ENCODE measurements around the gene EFCAB12.
A peak's percentile ranks its signal among the peaks of the same experiment; 100 is the strongest.

EFCAB12 gene

DNA sequence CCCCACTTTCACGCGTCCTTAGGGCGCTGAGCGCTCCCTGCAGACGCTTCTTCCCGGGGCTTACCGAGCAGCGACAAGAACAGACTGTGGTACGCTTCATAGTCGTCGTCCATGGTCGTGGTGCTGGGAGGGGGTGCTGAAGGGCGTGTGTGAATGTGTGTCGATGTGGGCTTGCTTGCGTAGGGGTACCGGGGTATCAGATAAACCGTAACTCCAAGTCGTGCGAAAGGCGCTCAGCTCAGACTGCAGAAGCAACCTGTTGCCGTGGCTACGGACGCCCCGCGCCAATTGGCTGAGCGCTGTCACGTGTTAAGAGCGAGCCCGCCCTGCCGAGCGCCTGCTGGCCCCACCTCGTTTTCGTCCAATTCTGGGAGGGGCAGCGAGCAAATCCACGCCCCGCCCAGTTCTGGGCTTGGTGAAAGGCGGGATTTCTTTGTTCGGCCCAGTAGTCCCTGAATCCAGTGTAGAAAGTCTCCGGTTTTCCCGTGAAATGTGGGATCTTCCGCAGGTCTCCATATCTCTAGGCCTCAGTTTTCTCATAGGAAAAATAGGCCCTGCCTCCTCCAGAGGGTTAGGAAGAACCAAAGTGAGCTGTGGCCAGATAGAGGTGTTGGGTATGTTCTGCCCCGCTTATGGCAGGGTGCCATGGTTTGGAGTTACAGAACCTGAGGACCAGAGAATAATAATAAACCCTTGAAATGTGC is at the start of gene EFCAB12:
EFCAB12 (minus strand) TSS at position 261 of the 704 bp plus-strand sequence; CDS start at position 113, 148 bp downstream.
- Histone ChIP-seq H3K4me1 (ENCODE audit: control insufficient read depth in 1 of 2, insufficient read depth in 2 of 2, low read length in 2 of 2) (peaks cover 0 to 10% of the 10 kb centered on the region in 2 donors), H3K36me3 (ENCODE audit: control insufficient read depth in 1 of 2, insufficient read depth in 2 of 2, low read length in 2 of 2) (peaks cover 20 to 25% of the 10 kb centered on the region in 2 donors)

DNA sequence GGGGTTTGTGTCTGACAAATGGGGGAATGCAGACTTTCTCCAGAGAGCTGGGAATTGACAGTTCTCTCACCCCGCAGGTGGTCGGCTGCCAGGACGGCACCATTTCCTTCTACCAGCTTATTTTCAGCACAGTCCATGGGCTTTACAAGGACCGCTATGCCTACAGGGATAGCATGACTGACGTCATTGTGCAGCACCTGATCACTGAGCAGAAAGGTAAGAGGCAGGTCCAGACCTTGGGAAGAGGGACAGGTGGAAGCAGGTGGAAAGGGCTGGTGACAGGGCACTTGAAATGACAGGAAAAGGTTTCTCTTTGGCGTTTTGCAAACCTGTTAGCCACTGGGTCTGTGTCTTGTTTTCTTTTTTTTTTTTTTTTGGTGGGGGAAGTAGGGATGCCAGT is 48.1 kb upstream of the EFCAB12 start:
- H3K27ac ChIP-seq (ENCODE audit: low read length), result no peak overlapping the region
- H3K9me3 ChIP-seq (ENCODE audit: control insufficient read depth in 1 of 2, low read length in 2 of 2), result no peaks in the 10 kb centered on the region
- no peak overlapping the region for H3K4me3 ChIP-seq (ENCODE audit: low read depth in 1 of 2, low read length in 2 of 2)
- no peaks in the 10 kb centered on the region for H3K27me3 ChIP-seq (ENCODE audit: low read depth, low read length)
- peaks cover 0 to 5% of the 10 kb centered on the region in 2 donors for H3K4me1 ChIP-seq (ENCODE audit: control insufficient read depth in 1 of 2, insufficient read depth in 2 of 2, low read length in 2 of 2)
- peaks cover 33 to 39% of the 10 kb centered on the region in 2 donors for H3K36me3 ChIP-seq (ENCODE audit: control insufficient read depth in 1 of 2, insufficient read depth in 2 of 2, low read length in 2 of 2)

More for the DNA sequence above, at the start of gene EFCAB12:
- H3K4me3 ChIP-seq (ENCODE audit: low read depth in 1 of 2, low read length in 2 of 2), result peak within 1 kb of the TSS; percentile 86 to 88
- no peaks in the 10 kb centered on the region for H3K9me3 ChIP-seq (ENCODE audit: control insufficient read depth in 1 of 2, low read length in 2 of 2)
- H3K27me3 ChIP-seq (ENCODE audit: low read depth, low read length), result no peaks in the 10 kb centered on the region
- H3K27ac ChIP-seq (ENCODE audit: low read length), result peak within 1 kb of the TSS; percentile 40

- peaks cover 33 to 46% of the 10 kb centered on the region in 2 donors for H3K36me3 ChIP-seq (ENCODE audit: control insufficient read depth in 1 of 2, insufficient read depth in 2 of 2, low read length in 2 of 2)
Measured at GRCh38 chr3:129475863-129476262, 47.4 kb upstream of the EFCAB12 start.

GRCh38 chr3:129474984-129475804 is 46.8 kb upstream of the EFCAB12 start:
- Histone ChIP-seq H3K4me1 (ENCODE audit: control insufficient read depth in 1 of 2, insufficient read depth in 2 of 2, low read length in 2 of 2) (no peaks in the 10 kb centered on the region), H3K27ac (ENCODE audit: low read length) (no peak overlapping the region), H3K9me3 (ENCODE audit: control insufficient read depth in 1 of 2, low read length in 2 of 2) (no peaks in the 10 kb centered on the region), H3K4me3 (ENCODE audit: low read depth in 1 of 2, low read length in 2 of 2) (no peak overlapping the region), H3K27me3 (ENCODE audit: low read depth, low read length) (no peaks in the 10 kb centered on the region), H3K36me3 (ENCODE audit: control insufficient read depth in 1 of 2, insufficient read depth in 2 of 2, low read length in 2 of 2) (peaks cover 28 to 41% of the 10 kb centered on the region in 2 donors)

More at GRCh38 chr3:129475863-129476262, 47.4 kb upstream of the EFCAB12 start:
- Histone ChIP-seq H3K27me3 (ENCODE audit: low read depth, low read length) (no peaks in the 10 kb centered on the region), H3K27ac (ENCODE audit: low read length) (no peak overlapping the region), H3K4me1 (ENCODE audit: control insufficient read depth in 1 of 2, insufficient read depth in 2 of 2, low read length in 2 of 2) (peaks cover 0 to 3% of the 10 kb centered on the region in 2 donors), H3K9me3 (ENCODE audit: control insufficient read depth in 1 of 2, low read length in 2 of 2) (no peaks in the 10 kb centered on the region), H3K4me3 (ENCODE audit: low read depth in 1 of 2, low read length in 2 of 2) (no peak overlapping the region)

GRCh38 chr3:129473769-129474152 is 45.3 kb upstream of the EFCAB12 start:
- H3K27me3 ChIP-seq (ENCODE audit: low read depth, low read length), result no peaks in the 10 kb centered on the region
- H3K36me3 ChIP-seq (ENCODE audit: control insufficient read depth in 1 of 2, insufficient read depth in 2 of 2, low read length in 2 of 2), result peaks cover 21 to 46% of the 10 kb centered on the region in 2 donors
- no peak overlapping the region for H3K27ac ChIP-seq (ENCODE audit: low read length)
- no peaks in the 10 kb centered on the region for H3K9me3 ChIP-seq (ENCODE audit: control insufficient read depth in 1 of 2, low read length in 2 of 2)
- no peaks in the 10 kb centered on the region for H3K4me1 ChIP-seq (ENCODE audit: control insufficient read depth in 1 of 2, insufficient read depth in 2 of 2, low read length in 2 of 2)
- H3K4me3 ChIP-seq (ENCODE audit: low read depth in 1 of 2, low read length in 2 of 2), result no peak overlapping the region

DNA sequence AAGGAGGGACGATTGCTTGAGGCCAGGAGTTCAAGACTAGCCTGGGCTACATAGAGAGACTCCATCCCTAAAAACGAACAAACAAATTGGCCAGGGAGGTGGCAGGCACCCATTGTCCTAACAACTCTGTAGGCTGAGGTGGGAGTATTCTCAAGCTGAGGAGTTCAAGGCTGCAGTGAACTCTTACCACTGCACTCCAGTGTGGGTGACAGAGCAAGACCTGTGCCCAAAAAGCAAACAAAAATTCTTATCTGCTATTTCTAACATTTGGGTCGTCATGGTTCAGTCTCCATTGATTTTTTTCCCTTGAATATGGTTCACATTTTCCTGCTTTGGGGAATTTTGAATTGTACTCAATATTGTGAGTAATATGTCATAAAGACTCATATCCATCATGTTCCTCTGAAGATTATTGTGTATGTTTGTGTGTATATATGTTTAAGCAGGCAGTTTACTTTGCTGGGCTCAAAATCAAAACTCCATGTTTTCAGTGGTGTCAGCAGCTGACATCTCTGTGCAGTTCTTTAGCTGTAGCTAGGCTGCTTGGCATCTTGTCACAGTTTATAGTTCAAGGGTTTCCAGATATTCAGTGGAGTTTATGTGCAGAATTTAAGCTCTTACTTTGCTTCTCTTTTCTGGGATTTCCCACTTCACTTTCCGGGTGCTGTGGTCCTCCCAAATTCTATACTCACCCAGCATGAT is 44.8 kb upstream of the EFCAB12 start:
- H3K27ac ChIP-seq (ENCODE audit: low read length), result no peak overlapping the region
- no peaks in the 10 kb centered on the region for H3K27me3 ChIP-seq (ENCODE audit: low read depth, low read length)
- H3K4me3 ChIP-seq (ENCODE audit: low read depth in 1 of 2, low read length in 2 of 2), result no peak overlapping the region
- H3K4me1 ChIP-seq (ENCODE audit: control insufficient read depth in 1 of 2, insufficient read depth in 2 of 2, low read length in 2 of 2), result no peaks in the 10 kb centered on the region
- H3K9me3 ChIP-seq (ENCODE audit: control insufficient read depth in 1 of 2, low read length in 2 of 2), result no peaks in the 10 kb centered on the region
- peaks cover 21 to 46% of the 10 kb centered on the region in 2 donors for H3K36me3 ChIP-seq (ENCODE audit: control insufficient read depth in 1 of 2, insufficient read depth in 2 of 2, low read length in 2 of 2)

- H3K9me3 ChIP-seq (ENCODE audit: control insufficient read depth in 1 of 2, low read length in 2 of 2), result no peaks in the 10 kb centered on the region
- H3K4me3 ChIP-seq (ENCODE audit: low read depth in 1 of 2, low read length in 2 of 2), result no peak overlapping the region
- H3K27me3 ChIP-seq (ENCODE audit: low read depth, low read length), result no peaks in the 10 kb centered on the region
- H3K27ac ChIP-seq (ENCODE audit: low read length), result no peak overlapping the region
- no peaks in the 10 kb centered on the region for H3K4me1 ChIP-seq (ENCODE audit: control insufficient read depth in 1 of 2, insufficient read depth in 2 of 2, low read length in 2 of 2)
- peaks cover 3 to 25% of the 10 kb centered on the region in 2 donors for H3K36me3 ChIP-seq (ENCODE audit: control insufficient read depth in 1 of 2, insufficient read depth in 2 of 2, low read length in 2 of 2)
Measured at GRCh38 chr3:129470861-129471260, 42.4 kb upstream of the EFCAB12 start.

DNA sequence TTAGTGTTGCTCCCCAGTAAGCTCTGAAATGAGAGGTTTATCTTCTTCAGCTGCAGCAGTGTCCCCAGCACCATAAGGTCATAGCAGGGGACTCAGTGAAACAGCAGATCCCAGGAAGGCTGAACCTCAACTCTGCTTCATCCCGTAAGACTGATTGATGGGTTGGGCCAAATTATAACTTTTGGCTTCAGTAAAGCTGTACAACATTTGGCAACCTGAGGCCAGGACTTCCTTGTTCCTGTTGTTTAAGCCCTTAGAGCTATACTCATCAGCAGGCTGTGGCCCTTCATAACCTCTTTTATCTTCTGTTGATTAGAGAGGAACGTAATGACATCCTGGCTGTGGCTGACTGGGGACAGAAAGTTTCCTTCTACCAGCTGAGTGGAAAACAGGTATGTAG is 40.6 kb upstream of the EFCAB12 start:
- H3K4me1 ChIP-seq (ENCODE audit: control insufficient read depth in 1 of 2, insufficient read depth in 2 of 2, low read length in 2 of 2), result no peaks in the 10 kb centered on the region
- peaks cover 11 to 28% of the 10 kb centered on the region in 2 donors for H3K36me3 ChIP-seq (ENCODE audit: control insufficient read depth in 1 of 2, insufficient read depth in 2 of 2, low read length in 2 of 2)
- no peak overlapping the region for H3K27ac ChIP-seq (ENCODE audit: low read length)
- no peaks in the 10 kb centered on the region for H3K9me3 ChIP-seq (ENCODE audit: control insufficient read depth in 1 of 2, low read length in 2 of 2)
- no peaks in the 10 kb centered on the region for H3K27me3 ChIP-seq (ENCODE audit: low read depth, low read length)
- H3K4me3 ChIP-seq (ENCODE audit: low read depth in 1 of 2, low read length in 2 of 2), result no peak overlapping the region

GRCh38 chr3:129467932-129468331 is 39.5 kb upstream of the EFCAB12 start:
- H3K4me1 ChIP-seq (ENCODE audit: control insufficient read depth in 1 of 2, insufficient read depth in 2 of 2, low read length in 2 of 2), result no peaks in the 10 kb centered on the region
- no peak overlapping the region for H3K27ac ChIP-seq (ENCODE audit: low read length)
- H3K27me3 ChIP-seq (ENCODE audit: low read depth, low read length), result no peaks in the 10 kb centered on the region
- peaks cover 18 to 35% of the 10 kb centered on the region in 2 donors for H3K36me3 ChIP-seq (ENCODE audit: control insufficient read depth in 1 of 2, insufficient read depth in 2 of 2, low read length in 2 of 2)
- no peak overlapping the region for H3K4me3 ChIP-seq (ENCODE audit: low read depth in 1 of 2, low read length in 2 of 2)
- H3K9me3 ChIP-seq (ENCODE audit: control insufficient read depth in 1 of 2, low read length in 2 of 2), result no peaks in the 10 kb centered on the region

GRCh38 chr3:129463716-129464115 is 35.3 kb upstream of the EFCAB12 start:
- Histone ChIP-seq H3K4me1 (ENCODE audit: control insufficient read depth in 1 of 2, insufficient read depth in 2 of 2, low read length in 2 of 2) (no peaks in the 10 kb centered on the region), H3K36me3 (ENCODE audit: control insufficient read depth in 1 of 2, insufficient read depth in 2 of 2, low read length in 2 of 2) (peaks cover 16 to 30% of the 10 kb centered on the region in 2 donors), H3K27ac (ENCODE audit: low read length) (no peak overlapping the region), H3K27me3 (ENCODE audit: low read depth, low read length) (no peaks in the 10 kb centered on the region), H3K4me3 (ENCODE audit: low read depth in 1 of 2, low read length in 2 of 2) (no peak overlapping the region), H3K9me3 (ENCODE audit: control insufficient read depth in 1 of 2, low read length in 2 of 2) (no peaks in the 10 kb centered on the region)

DNA sequence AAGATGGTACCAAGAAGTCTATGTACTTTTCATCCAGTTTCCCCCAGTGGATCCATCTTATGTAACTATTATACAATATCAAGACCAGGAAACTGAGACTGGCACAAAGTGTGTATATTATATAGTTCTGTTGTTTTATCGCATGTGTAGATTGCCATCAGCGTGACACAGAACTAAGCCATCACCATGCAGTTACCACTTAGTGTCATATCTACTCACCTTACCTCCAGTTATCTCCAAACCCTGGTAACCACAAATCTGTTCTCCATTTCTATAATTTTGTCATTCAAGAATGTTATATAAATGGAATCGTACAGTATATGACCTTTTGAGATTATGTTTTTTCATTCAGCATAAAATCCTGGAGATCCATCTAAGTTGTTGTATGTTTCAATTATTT is 34.7 kb upstream of the EFCAB12 start:
- Histone ChIP-seq H3K9me3 (ENCODE audit: control insufficient read depth in 1 of 2, low read length in 2 of 2) (no peaks in the 10 kb centered on the region), H3K27me3 (ENCODE audit: low read depth, low read length) (no peaks in the 10 kb centered on the region), H3K36me3 (ENCODE audit: control insufficient read depth in 1 of 2, insufficient read depth in 2 of 2, low read length in 2 of 2) (peaks cover 22 to 36% of the 10 kb centered on the region in 2 donors), H3K4me3 (ENCODE audit: low read depth in 1 of 2, low read length in 2 of 2) (no peak overlapping the region), H3K4me1 (ENCODE audit: control insufficient read depth in 1 of 2, insufficient read depth in 2 of 2, low read length in 2 of 2) (no peaks in the 10 kb centered on the region), H3K27ac (ENCODE audit: low read length) (no peak overlapping the region)
